ENCODE measurements around the gene TSC22D1. TPM values are rescaled to one million over a fixed set of nuclear protein-coding genes. Genes with fewer than 3 reads are reported as not detected.

Gene TSC22D1
- polyA plus RNA-seq, 1 donor (not counting 4 experiments of a cell fraction or from before 2014, with no cell fraction given) = 177 TPM

DNA sequence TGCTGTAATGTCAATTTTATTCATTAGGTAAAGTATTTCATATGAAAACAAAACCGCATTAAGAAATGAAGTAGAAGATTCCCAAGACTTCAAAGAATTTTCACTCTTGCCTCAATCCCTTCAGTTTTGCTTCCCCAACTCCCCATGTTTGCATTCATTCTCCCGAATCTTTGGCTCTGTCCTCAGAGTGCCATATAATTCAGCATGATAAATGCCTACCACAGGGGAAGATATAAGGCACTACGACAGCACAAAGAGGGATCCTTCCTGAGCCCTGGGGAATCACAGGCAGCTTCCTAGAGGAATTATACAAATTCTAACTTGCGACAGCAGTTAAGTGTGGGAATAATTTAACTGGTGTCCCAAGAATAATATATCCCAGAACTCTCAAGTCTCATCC lies 68.5 kb downstream of the TSC22D1 start:
- no peaks in the 10 kb centered on the region for H4K20me1 ChIP-seq (ENCODE audit: control insufficient read depth, extremely low read depth, insufficient read depth, low read length)
- DNase-seq (ENCODE audit: low read depth, low spot score) (no peak), FAIRE-seq (no peak)
- H3K4me2 ChIP-seq (ENCODE audit: control insufficient read depth, extremely low read depth, insufficient read depth, low read depth, low read length) = no peak overlapping the region
- H3K27me3 ChIP-seq (ENCODE audit: control insufficient read depth, extremely low read depth, insufficient read depth, low read length) = no peaks in the 10 kb centered on the region
- H3K9me1 ChIP-seq (ENCODE audit: control insufficient read depth, extremely low read depth, insufficient read depth, low read length) = no peaks in the 10 kb centered on the region
- H3K4me1 ChIP-seq (ENCODE audit: control insufficient read depth, extremely low read depth, insufficient read depth, low read length) = no peaks in the 10 kb centered on the region
- H2AFZ ChIP-seq (ENCODE audit: control insufficient read depth, low read length) = no peak overlapping the region
- dilution Hi-C loops (cut with MboI; ENCODE audit: extremely low pct_ligation_motif_present, low sequenced_read_pairs) = no loop called here
- no peak overlapping the region for H3K9ac ChIP-seq (ENCODE audit: control insufficient read depth, extremely low read depth, insufficient read depth, low read length)
- no peaks in the 10 kb centered on the region for H3K36me3 ChIP-seq (ENCODE audit: control insufficient read depth in 2 of 2, extremely low read depth in 1 of 2, insufficient read depth in 2 of 2, low read length in 2 of 2)
- H3K79me2 ChIP-seq (ENCODE audit: control insufficient read depth, insufficient read depth, low read length) = no peaks in the 10 kb centered on the region
- TF ChIP-seq CTCF (optimal IDR thresholded peaks at IDR 0.05 in 1 of 3, IDR thresholded peaks at IDR 0.05 in 1 of 3, conservative IDR thresholded peaks at IDR 0.05 in 1 of 3; ENCODE audit: extremely low read depth in 1 of 3, insufficient read depth in 2 of 3, low read length in 3 of 3) = no peak
- TF ChIP-seq EZH2 (IDR thresholded peaks at IDR 0.05; ENCODE audit: low read length) = no peak
- no peak overlapping the region for H3K4me3 ChIP-seq (ENCODE audit: control insufficient read depth in 2 of 3, extremely low read depth in 1 of 3, insufficient read depth in 2 of 3, low read depth in 1 of 3, low read length in 3 of 3)
- no peaks in the 10 kb centered on the region for H3K9me3 ChIP-seq (ENCODE audit: control insufficient read depth, low read depth, low read length)
- H3K27ac ChIP-seq (ENCODE audit: control insufficient read depth, insufficient read depth, low read length) = no peak overlapping the region

DNA sequence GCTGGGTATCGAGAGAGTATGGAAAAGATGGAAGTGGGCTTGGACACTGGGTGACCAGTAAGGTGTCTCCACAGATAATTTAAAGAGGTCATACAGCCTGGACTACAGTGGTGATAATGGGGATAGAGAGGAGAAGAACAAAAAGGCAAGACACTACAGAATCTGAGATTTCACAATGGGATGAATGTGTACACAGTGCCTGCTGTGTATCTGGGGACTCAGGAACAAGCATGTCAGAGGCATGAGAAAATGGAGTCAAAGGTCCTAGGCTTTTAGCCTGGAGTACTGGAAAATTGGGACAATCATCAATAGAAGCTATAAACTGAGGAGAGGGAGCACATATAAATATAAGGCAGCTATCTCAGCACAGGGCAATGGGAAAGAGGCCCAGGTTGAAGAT lies 69.4 kb downstream of the TSC22D1 start:
- DNase-seq (ENCODE audit: low read depth, low spot score) = no peak
- H2AFZ ChIP-seq (ENCODE audit: control insufficient read depth, low read length) = no peak overlapping the region
- H3K27ac ChIP-seq (ENCODE audit: control insufficient read depth, insufficient read depth, low read length) = no peak overlapping the region
- no peaks in the 10 kb centered on the region for H3K27me3 ChIP-seq (ENCODE audit: control insufficient read depth, extremely low read depth, insufficient read depth, low read length)
- no peak overlapping the region for H3K9ac ChIP-seq (ENCODE audit: control insufficient read depth, extremely low read depth, insufficient read depth, low read length)
- TF ChIP-seq EZH2 (IDR thresholded peaks at IDR 0.05; ENCODE audit: low read length) = no peak
- TF ChIP-seq CTCF (optimal IDR thresholded peaks at IDR 0.05 in 1 of 3, IDR thresholded peaks at IDR 0.05 in 1 of 3, conservative IDR thresholded peaks at IDR 0.05 in 1 of 3; ENCODE audit: extremely low read depth in 1 of 3, insufficient read depth in 2 of 3, low read length in 3 of 3) = no peak
- FAIRE-seq = no peak
- H3K4me2 ChIP-seq (ENCODE audit: control insufficient read depth, extremely low read depth, insufficient read depth, low read depth, low read length) = no peak overlapping the region
- no peak overlapping the region for H3K4me3 ChIP-seq (ENCODE audit: control insufficient read depth in 2 of 3, extremely low read depth in 1 of 3, insufficient read depth in 2 of 3, low read depth in 1 of 3, low read length in 3 of 3)
- dilution Hi-C loops (cut with MboI; ENCODE audit: extremely low pct_ligation_motif_present, low sequenced_read_pairs) = no loop called here
- H4K20me1 ChIP-seq (ENCODE audit: control insufficient read depth, extremely low read depth, insufficient read depth, low read length) = no peaks in the 10 kb centered on the region
- H3K9me1 ChIP-seq (ENCODE audit: control insufficient read depth, extremely low read depth, insufficient read depth, low read length) = no peaks in the 10 kb centered on the region
- H3K79me2 ChIP-seq (ENCODE audit: control insufficient read depth, insufficient read depth, low read length) = no peaks in the 10 kb centered on the region
- H3K4me1 ChIP-seq (ENCODE audit: control insufficient read depth, extremely low read depth, insufficient read depth, low read length) = no peaks in the 10 kb centered on the region
- H3K9me3 ChIP-seq (ENCODE audit: control insufficient read depth, low read depth, low read length) = no peaks in the 10 kb centered on the region
- H3K36me3 ChIP-seq (ENCODE audit: control insufficient read depth in 2 of 2, extremely low read depth in 1 of 2, insufficient read depth in 2 of 2, low read length in 2 of 2) = no peaks in the 10 kb centered on the region

Measured in keratinocyte (primary cell).